WTC11 (cell line): ENCODE results near the gene RSPRY1. TPM values are rescaled to one million over a fixed set of nuclear protein-coding genes. Genes with fewer than 3 reads are reported as not detected.
"Not testable (repeated sequence)": the region's sequence is repeated elsewhere in the genome, so short reads cannot be mapped to it uniquely, and the experiment has no call there.

ENCODE experiments used
- ATAC-seq: fragments of 200-7000 bp; cut with Tn5 transposase; 2 replicates; pipeline ENCODE4 v1.10.0; 2021; ENCODE audit warnings: mild to moderate bottlenecking, moderate library complexity
- CTCF ChIA-PET: fragments of 300-600 bp; sonication (Branson Sonifier 250); formaldehyde crosslinking; loops from one replicate; lab custom pipeline; 2021; ENCODE audit warnings: antibody characterized with exemption; lab: Charles Lee
- POLR2A ChIA-PET: fragments of 350-600 bp; sonication (Branson Sonifier 250); formaldehyde crosslinking; loops from one replicate; lab custom pipeline; 2021; ENCODE audit warnings: antibody characterized with exemption; lab: Charles Lee
- DNase-seq: peaks from one replicate; pipeline ENCODE4 v3.0.0; 2021; ENCODE audit warnings: low spot score
- H3K27ac Mint-ChIP-seq: 2 replicates; pipeline ENCODE4 v1.8.0; 2021; ENCODE audit warnings: mixed read lengths
- H3K27me3 Mint-ChIP-seq: 2 replicates; pipeline ENCODE4 v1.8.0; 2021; ENCODE audit warnings: low read depth, mild to moderate bottlenecking, moderate library complexity, mixed read lengths
- H3K36me3 Mint-ChIP-seq: 2 replicates; pipeline ENCODE4 v1.8.0; 2021; ENCODE audit warnings: mixed read lengths
- H3K4me1 Mint-ChIP-seq: 2 replicates; pipeline ENCODE4 v1.8.0; 2022; ENCODE audit warnings: mixed read lengths
- H3K4me3 Mint-ChIP-seq: 2 replicates; pipeline ENCODE4 v1.8.0; 2021; ENCODE audit warnings: mild to moderate bottlenecking, moderate library complexity, mixed read lengths
- H3K9me3 Mint-ChIP-seq: 2 replicates; pipeline ENCODE4 v1.8.0; 2021; ENCODE audit warnings: mixed read lengths
- CBFB ChIP-seq: sonication (generic); formaldehyde crosslinking; IDR thresholded peaks from 2 replicates; pipeline ENCODE4 v1.8.1; 2022; ENCODE audit warnings: mild to moderate bottlenecking, low read depth, missing genetic modification reagents
- CREB1 ChIP-seq: sonication (generic); formaldehyde crosslinking; IDR thresholded peaks from 2 replicates; pipeline ENCODE4 v1.8.0; 2023; ENCODE audit warnings: mild to moderate bottlenecking, missing genetic modification reagents
- EMX1 ChIP-seq: fragments of 250-450 bp; sonication (Bioruptor Pico); IDR thresholded peaks from 2 replicates; pipeline ENCODE4 v1.8.0; 2021; ENCODE audit warnings: mild to moderate bottlenecking
- FOXJ3 ChIP-seq: sonication (generic); formaldehyde crosslinking; IDR thresholded peaks from 2 replicates; pipeline ENCODE4 v1.9.0; 2021; ENCODE audit warnings: missing genetic modification reagents, mild to moderate bottlenecking, borderline replicate concordance
- FOXK1 ChIP-seq: sonication (generic); formaldehyde crosslinking; IDR thresholded peaks from 2 replicates; pipeline ENCODE4 v1.8.0; 2022; ENCODE audit warnings: mild to moderate bottlenecking, moderate library complexity, missing genetic modification reagents
- GRHL2 ChIP-seq: fragments of 250-450 bp; sonication (Bioruptor Pico); IDR thresholded peaks from 2 replicates; pipeline ENCODE4 v1.8.0; 2022; ENCODE audit warnings: mild to moderate bottlenecking, moderate library complexity; ENCODE audit not compliant: insufficient replicate concordance, severe bottlenecking
- IRF2 ChIP-seq: sonication (generic); formaldehyde crosslinking; IDR thresholded peaks from 2 replicates; pipeline ENCODE4 v1.8.0; 2022; ENCODE audit warnings: low read depth, missing genetic modification reagents, borderline replicate concordance
- NFE2L1 ChIP-seq: sonication (generic); formaldehyde crosslinking; IDR thresholded peaks from 2 replicates; pipeline ENCODE4 v1.8.1; 2023; ENCODE audit warnings: missing genetic modification reagents
- NFYB ChIP-seq: sonication (generic); formaldehyde crosslinking; conservative IDR thresholded peaks from 2 replicates; pipeline ENCODE4 v1.8.0; 2022; ENCODE audit warnings: low read depth, missing genetic modification reagents
- SMAD3 ChIP-seq: sonication (generic); formaldehyde crosslinking; IDR thresholded peaks from 2 replicates; pipeline ENCODE4 v1.8.0; 2022; ENCODE audit warnings: missing genetic modification reagents, mild to moderate bottlenecking, borderline replicate concordance
- SMAD4 ChIP-seq: sonication (generic); formaldehyde crosslinking; IDR thresholded peaks from 2 replicates; pipeline ENCODE4 v1.8.0; 2022; ENCODE audit warnings: mild to moderate bottlenecking, missing genetic modification reagents
- TP53 ChIP-seq: sonication (generic); formaldehyde crosslinking; IDR thresholded peaks from 2 replicates; pipeline ENCODE4 v1.8.1; 2023; ENCODE audit warnings: mild to moderate bottlenecking, missing genetic modification reagents
- ZBTB21 ChIP-seq: sonication (generic); formaldehyde crosslinking; IDR thresholded peaks from 2 replicates; pipeline ENCODE4 v1.8.1; 2023; ENCODE audit warnings: mild to moderate bottlenecking, missing genetic modification reagents, borderline replicate concordance
- ZNF416 ChIP-seq: fragments of 250-450 bp; sonication (Bioruptor Pico); IDR thresholded peaks from 2 replicates; pipeline ENCODE4 v1.9.0; 2021; ENCODE audit warnings: mild to moderate bottlenecking, inconsistent platforms
- total RNA-seq: library from RNA; stranded (reverse); gene quantifications from 3 replicates; pipeline ENCODE4 v1.2.3, GENCODE V29; 2021
- TF ChIP-seq, protein P1 (sequence below): sonication (generic); formaldehyde crosslinking; IDR thresholded peaks from 2 replicates; pipeline ENCODE4 v1.8.1; 2022; ENCODE audit warnings: low read depth, mild to moderate bottlenecking, moderate library complexity, missing genetic modification reagents, borderline replicate concordance
- TF ChIP-seq, protein P2 (sequence below): sonication (generic); formaldehyde crosslinking; IDR thresholded peaks from 2 replicates; pipeline ENCODE4 v1.8.1; 2022; ENCODE audit warnings: mild to moderate bottlenecking, moderate library complexity, missing genetic modification reagents
- TF ChIP-seq, protein P3 (sequence below): sonication (generic); formaldehyde crosslinking; IDR thresholded peaks from 2 replicates; pipeline ENCODE4 v1.8.0; 2022; ENCODE audit warnings: mild to moderate bottlenecking, missing genetic modification reagents
- TF ChIP-seq, protein P4 (sequence below): sonication (generic); formaldehyde crosslinking; IDR thresholded peaks from 2 replicates; pipeline ENCODE4 v1.8.1; 2022; ENCODE audit warnings: mild to moderate bottlenecking, missing genetic modification reagents, moderate library complexity, borderline replicate concordance
- TF ChIP-seq, protein P5 (sequence below): sonication (generic); formaldehyde crosslinking; IDR thresholded peaks from 2 replicates; pipeline ENCODE4 v1.8.1; 2023; ENCODE audit warnings: mild to moderate bottlenecking, missing genetic modification reagents, borderline replicate concordance

RSPRY1 gene
- total RNA-seq, 1 experiment from 2014 or later = 26.8 TPM

DNA sequence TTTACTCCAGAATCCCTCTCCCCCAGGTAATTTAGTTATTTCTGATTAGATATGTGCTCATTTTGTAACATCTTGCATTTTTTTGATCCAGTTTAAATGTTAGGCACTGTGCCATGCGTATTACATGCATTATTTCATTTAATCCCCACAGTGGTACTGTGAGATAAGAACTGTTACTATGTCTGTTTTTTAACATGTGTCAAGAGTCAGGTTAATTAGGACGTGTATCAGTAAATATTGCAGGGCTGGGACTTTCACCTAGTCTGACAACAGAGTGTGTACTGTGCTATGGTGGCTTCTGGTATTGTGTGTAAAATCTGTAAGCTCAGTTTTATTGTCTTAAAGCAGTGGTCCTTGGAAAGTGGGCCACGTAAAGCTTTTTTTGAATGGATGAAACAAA lies 10.6 kb downstream of the RSPRY1 start:
- Mint-ChIP-seq H3K9me3 (peaks cover 6% of the 10 kb centered on the region; the same call in 1 of the 2 replicates), H3K27me3 (no peaks in the 10 kb centered on the region), H3K27ac (no peak overlapping the region), H3K4me1 (peaks cover 8% of the 10 kb centered on the region), H3K36me3 (peaks cover 11% of the 10 kb centered on the region), H3K4me3 (no peak overlapping the region)
- TF ChIP-seq, protein P1, sequence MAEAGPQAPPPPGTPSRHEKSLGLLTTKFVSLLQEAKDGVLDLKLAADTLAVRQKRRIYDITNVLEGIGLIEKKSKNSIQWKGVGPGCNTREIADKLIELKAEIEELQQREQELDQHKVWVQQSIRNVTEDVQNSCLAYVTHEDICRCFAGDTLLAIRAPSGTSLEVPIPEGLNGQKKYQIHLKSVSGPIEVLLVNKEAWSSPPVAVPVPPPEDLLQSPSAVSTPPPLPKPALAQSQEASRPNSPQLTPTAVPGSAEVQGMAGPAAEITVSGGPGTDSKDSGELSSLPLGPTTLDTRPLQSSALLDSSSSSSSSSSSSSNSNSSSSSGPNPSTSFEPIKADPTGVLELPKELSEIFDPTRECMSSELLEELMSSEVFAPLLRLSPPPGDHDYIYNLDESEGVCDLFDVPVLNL = no peak
- no peak for TF ChIP-seq ZBTB21 (CRISPR knock-in tag)
- TF ChIP-seq IRF2 = no peak
- TF ChIP-seq GRHL2 (CRISPR knock-in tag) = no peak
- TF ChIP-seq, protein P2, sequence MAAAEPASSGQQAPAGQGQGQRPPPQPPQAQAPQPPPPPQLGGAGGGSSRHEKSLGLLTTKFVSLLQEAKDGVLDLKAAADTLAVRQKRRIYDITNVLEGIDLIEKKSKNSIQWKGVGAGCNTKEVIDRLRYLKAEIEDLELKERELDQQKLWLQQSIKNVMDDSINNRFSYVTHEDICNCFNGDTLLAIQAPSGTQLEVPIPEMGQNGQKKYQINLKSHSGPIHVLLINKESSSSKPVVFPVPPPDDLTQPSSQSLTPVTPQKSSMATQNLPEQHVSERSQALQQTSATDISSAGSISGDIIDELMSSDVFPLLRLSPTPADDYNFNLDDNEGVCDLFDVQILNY (CRISPR knock-in tag) = no peak
- no peak for TF ChIP-seq TP53
- TF ChIP-seq FOXJ3 = no peak
- no peak for TF ChIP-seq CBFB
- TF ChIP-seq, protein P3, sequence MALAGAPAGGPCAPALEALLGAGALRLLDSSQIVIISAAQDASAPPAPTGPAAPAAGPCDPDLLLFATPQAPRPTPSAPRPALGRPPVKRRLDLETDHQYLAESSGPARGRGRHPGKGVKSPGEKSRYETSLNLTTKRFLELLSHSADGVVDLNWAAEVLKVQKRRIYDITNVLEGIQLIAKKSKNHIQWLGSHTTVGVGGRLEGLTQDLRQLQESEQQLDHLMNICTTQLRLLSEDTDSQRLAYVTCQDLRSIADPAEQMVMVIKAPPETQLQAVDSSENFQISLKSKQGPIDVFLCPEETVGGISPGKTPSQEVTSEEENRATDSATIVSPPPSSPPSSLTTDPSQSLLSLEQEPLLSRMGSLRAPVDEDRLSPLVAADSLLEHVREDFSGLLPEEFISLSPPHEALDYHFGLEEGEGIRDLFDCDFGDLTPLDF = no peak
- TF ChIP-seq EMX1 (CRISPR knock-in tag) = no peak
- no peak for TF ChIP-seq CREB1
- no peak for TF ChIP-seq NFYB (CRISPR knock-in tag)
- DNase-seq (no peak), ATAC-seq (no peak)
- ChIA-PET POLR2A (no interaction called here), CTCF (interaction anchor here (1.2 kb wide), 1 partner anchor 10 kb away, joined by 3 read pairs; no protein-coding TSS in a partner anchor)

DNA sequence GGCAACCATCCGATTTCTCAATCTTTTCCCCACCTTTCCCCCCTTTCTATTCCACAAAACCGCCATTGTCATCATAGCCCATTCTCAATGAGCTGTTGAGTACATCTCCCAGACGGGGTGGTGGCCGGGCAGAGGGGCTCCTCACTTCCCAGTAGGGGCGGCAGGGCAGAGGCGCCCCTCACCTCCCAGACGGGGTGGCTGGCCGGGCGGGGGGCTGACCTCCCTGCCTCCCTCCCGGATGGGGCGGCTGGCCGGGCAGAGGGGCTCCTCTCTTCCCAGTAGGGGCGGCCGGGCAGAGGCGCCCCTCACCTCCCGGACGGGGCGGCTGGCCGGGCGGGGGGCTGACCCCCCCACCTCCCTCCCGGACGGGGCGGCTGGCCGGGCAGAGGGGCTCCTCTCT lies 14.2 kb downstream of the RSPRY1 start:
- H3K27ac Mint-ChIP-seq, H3K27me3 Mint-ChIP-seq, ATAC-seq, POLR2A ChIA-PET, H3K9me3 Mint-ChIP-seq, CTCF ChIA-PET, H3K4me3 Mint-ChIP-seq, H3K4me1 Mint-ChIP-seq, DNase-seq: not testable (repeated sequence)
- peaks cover 20% of the 10 kb centered on the region for H3K36me3 Mint-ChIP-seq

DNA sequence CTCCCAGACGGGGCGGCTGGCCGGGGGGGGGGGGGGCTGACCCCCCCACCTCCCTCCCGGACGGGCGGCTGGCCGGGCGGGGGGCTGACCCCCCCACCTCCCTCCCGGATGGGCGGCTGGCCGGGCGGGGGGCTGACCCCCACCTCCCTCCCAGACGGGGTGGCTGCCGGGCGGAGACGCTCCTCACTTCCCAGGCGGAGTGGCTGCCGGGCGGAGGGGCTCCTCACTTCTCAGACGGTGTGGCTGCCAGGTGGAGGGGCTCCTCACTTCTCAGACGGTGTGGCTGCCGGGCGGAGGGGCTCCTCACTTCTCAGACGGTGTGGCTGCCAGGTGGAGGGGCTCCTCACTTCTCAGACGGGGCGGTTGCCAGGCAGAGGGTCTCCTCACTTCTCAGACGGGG lies 14.8 kb downstream of the RSPRY1 start:
- H3K4me3 Mint-ChIP-seq, H3K9me3 Mint-ChIP-seq, H3K4me1 Mint-ChIP-seq, POLR2A ChIA-PET, DNase-seq, H3K27me3 Mint-ChIP-seq, H3K27ac Mint-ChIP-seq, ATAC-seq, CTCF ChIA-PET: not testable (repeated sequence)
- H3K36me3 Mint-ChIP-seq = peaks cover 24% of the 10 kb centered on the region

DNA sequence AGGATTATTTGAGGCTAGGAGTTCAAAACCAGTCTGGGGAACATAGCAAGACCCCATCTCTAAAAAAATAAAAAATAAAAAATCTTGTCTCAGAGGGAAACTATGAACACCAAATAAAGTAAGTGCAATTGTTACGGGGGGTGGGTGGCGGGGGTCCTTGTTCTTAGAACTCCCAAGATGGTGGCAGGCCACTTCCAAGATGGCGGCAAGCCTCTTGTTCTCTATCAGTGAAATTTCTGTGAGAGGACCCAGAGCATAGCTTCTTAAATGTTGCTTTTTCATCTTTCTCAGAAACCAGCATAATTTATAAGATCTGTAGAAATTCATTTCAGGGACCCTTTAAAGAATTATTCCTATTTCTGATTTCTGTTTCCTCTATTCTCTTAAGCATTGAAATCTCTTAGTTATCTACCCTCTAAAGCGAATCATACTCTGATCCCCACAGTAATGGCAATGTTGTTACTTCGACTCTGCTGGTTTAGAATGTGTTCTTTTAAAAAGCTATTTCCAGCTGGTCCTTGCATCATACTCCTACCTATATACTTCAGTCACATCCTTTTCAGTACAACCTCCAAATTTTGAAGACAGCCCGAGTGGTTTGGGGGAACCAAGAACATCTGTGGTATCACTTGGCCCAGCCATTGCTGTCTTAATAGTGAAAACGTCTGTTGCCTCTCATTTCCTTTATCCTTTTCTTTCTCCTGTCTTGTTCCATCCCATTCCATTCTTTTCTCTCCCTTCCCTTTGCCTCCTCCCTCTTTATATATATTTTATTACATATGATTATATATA lies 16.2 kb downstream of the RSPRY1 start:
- ChIA-PET CTCF (no interaction called here), POLR2A (no interaction called here)
- Mint-ChIP-seq H3K9me3 (peaks cover 6% of the 10 kb centered on the region; the same call in 1 of the 2 replicates), H3K27ac (no peak overlapping the region; the same call in 1 of the 2 replicates), H3K4me1 (no peaks in the 10 kb centered on the region), H3K36me3 (peaks cover 27% of the 10 kb centered on the region), H3K4me3 (no peak overlapping the region), H3K27me3 (no peaks in the 10 kb centered on the region)
- no peak for DNase-seq
- no peak for ATAC-seq
- TF ChIP-seq, protein P2 (CRISPR knock-in tag) = no peak
- TF ChIP-seq SMAD3 = no peak
- TF ChIP-seq NFE2L1 (CRISPR knock-in tag) = no peak
- no peak for TF ChIP-seq ZNF416 (CRISPR knock-in tag)
- TF ChIP-seq, protein P4, sequence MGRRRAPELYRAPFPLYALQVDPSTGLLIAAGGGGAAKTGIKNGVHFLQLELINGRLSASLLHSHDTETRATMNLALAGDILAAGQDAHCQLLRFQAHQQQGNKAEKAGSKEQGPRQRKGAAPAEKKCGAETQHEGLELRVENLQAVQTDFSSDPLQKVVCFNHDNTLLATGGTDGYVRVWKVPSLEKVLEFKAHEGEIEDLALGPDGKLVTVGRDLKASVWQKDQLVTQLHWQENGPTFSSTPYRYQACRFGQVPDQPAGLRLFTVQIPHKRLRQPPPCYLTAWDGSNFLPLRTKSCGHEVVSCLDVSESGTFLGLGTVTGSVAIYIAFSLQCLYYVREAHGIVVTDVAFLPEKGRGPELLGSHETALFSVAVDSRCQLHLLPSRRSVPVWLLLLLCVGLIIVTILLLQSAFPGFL (CRISPR knock-in tag) = no peak
- TF ChIP-seq, protein P5, sequence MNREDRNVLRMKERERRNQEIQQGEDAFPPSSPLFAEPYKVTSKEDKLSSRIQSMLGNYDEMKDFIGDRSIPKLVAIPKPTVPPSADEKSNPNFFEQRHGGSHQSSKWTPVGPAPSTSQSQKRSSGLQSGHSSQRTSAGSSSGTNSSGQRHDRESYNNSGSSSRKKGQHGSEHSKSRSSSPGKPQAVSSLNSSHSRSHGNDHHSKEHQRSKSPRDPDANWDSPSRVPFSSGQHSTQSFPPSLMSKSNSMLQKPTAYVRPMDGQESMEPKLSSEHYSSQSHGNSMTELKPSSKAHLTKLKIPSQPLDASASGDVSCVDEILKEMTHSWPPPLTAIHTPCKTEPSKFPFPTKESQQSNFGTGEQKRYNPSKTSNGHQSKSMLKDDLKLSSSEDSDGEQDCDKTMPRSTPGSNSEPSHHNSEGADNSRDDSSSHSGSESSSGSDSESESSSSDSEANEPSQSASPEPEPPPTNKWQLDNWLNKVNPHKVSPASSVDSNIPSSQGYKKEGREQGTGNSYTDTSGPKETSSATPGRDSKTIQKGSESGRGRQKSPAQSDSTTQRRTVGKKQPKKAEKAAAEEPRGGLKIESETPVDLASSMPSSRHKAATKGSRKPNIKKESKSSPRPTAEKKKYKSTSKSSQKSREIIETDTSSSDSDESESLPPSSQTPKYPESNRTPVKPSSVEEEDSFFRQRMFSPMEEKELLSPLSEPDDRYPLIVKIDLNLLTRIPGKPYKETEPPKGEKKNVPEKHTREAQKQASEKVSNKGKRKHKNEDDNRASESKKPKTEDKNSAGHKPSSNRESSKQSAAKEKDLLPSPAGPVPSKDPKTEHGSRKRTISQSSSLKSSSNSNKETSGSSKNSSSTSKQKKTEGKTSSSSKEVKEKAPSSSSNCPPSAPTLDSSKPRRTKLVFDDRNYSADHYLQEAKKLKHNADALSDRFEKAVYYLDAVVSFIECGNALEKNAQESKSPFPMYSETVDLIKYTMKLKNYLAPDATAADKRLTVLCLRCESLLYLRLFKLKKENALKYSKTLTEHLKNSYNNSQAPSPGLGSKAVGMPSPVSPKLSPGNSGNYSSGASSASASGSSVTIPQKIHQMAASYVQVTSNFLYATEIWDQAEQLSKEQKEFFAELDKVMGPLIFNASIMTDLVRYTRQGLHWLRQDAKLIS (CRISPR knock-in tag) = no peak
- no peak for TF ChIP-seq FOXK1 (CRISPR knock-in tag)
- TF ChIP-seq SMAD4 = no peak
